ENCODE measurements around the gene ZNF200.

DNA sequence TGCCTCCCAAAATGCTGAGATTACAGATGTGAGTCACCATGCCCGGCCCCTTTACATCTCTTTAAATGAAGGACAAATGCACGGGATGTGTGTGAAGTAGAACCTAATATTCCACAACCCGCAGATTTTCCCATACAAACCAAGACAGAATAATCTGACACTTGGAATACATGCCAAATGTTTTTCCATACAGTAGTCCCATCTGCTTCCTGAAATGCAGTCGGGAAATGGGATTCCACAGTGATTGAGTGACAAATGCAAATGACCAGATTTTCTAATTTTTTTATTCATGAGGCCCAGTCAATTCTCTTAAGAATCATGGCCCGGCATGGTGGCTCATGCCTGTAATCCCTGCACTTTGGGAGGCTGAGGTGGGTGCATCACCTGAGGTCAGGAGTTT, 6.8 kb upstream of the ZNF200 start:
- TF ChIP-seq, protein P1, sequence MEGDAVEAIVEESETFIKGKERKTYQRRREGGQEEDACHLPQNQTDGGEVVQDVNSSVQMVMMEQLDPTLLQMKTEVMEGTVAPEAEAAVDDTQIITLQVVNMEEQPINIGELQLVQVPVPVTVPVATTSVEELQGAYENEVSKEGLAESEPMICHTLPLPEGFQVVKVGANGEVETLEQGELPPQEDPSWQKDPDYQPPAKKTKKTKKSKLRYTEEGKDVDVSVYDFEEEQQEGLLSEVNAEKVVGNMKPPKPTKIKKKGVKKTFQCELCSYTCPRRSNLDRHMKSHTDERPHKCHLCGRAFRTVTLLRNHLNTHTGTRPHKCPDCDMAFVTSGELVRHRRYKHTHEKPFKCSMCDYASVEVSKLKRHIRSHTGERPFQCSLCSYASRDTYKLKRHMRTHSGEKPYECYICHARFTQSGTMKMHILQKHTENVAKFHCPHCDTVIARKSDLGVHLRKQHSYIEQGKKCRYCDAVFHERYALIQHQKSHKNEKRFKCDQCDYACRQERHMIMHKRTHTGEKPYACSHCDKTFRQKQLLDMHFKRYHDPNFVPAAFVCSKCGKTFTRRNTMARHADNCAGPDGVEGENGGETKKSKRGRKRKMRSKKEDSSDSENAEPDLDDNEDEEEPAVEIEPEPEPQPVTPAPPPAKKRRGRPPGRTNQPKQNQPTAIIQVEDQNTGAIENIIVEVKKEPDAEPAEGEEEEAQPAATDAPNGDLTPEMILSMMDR (IDR thresholded peaks at IDR 0.05; ENCODE audit: borderline replicate concordance, extremely low read depth, low read length, poor library complexity, severe bottlenecking), result no peak
- no peak for TF ChIP-seq EZH2 (IDR thresholded peaks at IDR 0.05; ENCODE audit: borderline replicate concordance, low read depth, low read length, severe bottlenecking)
